SHP77 treated with DMSO at 0.1 percent for 48 hours (cell line): ENCODE measurements around the gene ANKLE2.
"Not testable (repeated sequence)": the region's sequence is repeated elsewhere in the genome, so short reads cannot be mapped to it uniquely, and the experiment has no call there.

Experiments
- DNase-seq: peaks from one replicate; lab custom pipeline; 2025; lab: John Stamatoyannopoulos, UW

The ANKLE2 gene

DNA sequence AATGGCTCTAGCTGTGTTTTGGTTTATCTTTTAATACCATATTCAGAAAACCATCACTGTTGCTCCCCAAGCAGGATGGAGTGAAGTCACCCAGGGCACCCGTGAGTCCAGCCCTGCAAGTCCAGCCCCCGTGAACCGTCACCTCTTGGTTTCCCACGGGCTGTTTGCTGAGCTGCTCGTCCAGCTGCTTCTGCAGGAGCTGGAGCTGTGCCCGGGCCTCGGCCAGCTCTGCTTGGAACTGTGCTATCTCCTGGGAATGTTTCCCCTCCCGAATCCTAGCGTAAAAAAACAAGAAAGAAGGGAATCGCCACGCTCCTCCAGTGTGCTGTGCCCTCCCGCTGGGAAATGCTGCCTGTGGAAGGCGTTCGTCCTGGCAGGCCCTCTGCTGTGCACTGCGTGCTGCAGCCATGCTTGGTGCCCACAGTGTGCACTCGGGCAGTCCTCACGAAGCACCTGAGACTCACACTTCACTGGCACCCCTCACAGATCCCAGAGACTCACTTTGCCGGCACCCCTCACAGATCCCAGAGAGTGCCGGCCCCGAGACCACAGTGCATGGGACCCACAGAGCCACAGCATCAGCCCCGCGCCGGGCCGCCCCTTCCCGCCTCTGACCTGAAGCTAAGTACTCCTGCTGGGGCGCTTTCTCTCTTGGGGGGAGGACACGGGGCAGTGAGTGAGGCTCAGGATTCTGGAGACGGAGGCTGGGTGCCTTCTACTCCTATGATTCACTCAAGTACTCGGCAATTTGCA, 15.4 kb upstream of the ANKLE2 start:
- no peak for DNase-seq

- not testable (repeated sequence) for DNase-seq
Measured at GRCh38 chr12:132776230-132776625, 14.6 kb upstream of the ANKLE2 start.

GRCh38 chr12:132775502-132776229, 14.0 kb upstream of the ANKLE2 start:
- no peak for DNase-seq

DNA sequence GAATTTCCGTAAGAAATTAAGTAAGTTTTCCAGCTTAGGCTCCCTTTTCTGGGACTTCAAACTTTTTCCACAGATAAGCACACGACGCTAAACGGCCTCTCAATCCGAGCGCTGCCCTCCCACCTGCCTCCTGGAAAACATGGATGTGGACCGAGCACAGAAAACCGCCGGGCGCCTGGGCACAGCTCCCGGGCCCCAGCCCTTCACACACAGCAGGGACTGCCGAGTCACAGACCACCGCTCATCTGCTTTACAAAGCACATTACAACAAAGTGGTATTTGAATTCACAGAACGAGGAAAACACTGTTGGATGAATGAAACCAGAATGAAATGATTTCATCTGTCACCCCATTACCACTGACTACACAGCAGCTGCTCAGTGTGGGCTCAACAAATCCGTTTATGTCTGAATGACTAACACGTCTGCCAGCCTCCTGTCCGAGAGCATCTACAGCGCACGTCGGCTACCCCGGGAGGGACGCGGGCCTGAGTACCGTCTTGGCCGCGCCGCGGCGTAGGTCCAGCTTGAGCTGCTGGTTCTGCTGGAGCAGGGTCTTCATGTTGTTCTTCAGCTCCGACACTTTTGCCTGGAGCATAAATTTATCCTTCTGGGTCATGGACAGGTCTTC, 13.1 kb upstream of the ANKLE2 start:
- no peak for DNase-seq

DNA sequence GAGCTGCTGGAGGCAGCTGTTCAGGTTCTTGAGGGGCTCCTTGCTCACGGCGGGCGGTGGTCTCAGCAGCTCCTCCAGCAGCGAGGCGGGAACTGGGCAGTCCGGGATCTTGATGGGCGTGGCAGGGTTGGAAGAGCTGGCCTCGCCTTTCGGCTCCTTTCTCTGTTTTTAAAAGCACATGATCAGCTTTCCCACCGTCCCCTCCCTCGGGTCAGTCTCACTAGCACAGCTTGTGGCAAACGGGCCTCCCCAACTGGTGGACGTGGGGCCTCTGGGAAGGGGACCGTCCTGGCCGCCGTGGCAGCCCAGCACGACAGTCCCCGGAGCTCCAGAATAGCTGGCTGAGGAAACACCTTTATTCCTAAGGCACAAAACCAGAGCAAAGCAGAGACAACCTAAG, 12.5 kb upstream of the ANKLE2 start:
- DNase-seq = no peak

DNA sequence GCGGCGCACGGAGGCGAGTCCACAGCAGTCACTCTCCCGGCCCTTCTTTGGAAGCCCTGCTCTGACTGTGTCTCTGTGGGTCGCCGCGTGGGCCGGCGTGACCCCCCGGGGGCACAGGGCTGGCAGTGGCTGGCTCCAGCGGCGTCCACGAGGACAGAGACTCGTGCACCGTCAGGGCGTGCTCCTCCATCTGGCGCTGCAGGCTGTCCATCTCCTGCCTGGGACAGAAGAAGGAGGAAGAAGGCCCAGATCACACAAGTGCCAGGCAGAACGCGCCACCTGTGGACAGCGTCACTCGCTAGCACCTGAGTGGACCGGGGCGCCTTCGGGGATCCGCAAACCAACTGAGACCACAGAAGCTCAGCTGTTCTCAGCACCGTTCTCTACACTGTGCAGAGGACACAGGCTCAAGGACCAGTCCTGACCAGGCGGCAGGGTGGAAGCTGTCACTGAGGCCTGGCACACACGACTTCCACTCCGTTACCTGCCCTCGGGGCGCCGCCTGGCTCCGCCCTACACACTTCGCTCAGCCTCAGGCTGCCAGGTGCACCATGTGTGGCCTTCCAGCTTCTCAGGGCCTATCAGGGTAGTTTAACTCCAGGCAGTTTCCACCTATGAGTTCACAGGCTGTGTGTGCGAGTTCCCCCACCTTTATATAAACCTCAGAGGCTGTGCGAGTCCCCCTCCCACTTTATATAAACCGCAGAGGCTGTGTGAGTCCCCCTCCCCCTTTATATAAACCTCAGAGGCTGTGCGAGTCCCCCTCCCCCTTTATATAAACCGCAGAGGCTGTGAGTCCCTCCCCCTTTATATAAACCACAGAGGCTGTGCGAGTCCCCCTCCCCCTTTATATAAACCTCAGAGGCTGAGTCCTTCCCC, 11.7 kb upstream of the ANKLE2 start:
- no peak for DNase-seq

- no peak for DNase-seq
Measured at GRCh38 chr12:132772606-132773005, 11.0 kb upstream of the ANKLE2 start.

GRCh38 chr12:132771126-132771838, 9.7 kb upstream of the ANKLE2 start:
- DNase-seq = no peak

DNA sequence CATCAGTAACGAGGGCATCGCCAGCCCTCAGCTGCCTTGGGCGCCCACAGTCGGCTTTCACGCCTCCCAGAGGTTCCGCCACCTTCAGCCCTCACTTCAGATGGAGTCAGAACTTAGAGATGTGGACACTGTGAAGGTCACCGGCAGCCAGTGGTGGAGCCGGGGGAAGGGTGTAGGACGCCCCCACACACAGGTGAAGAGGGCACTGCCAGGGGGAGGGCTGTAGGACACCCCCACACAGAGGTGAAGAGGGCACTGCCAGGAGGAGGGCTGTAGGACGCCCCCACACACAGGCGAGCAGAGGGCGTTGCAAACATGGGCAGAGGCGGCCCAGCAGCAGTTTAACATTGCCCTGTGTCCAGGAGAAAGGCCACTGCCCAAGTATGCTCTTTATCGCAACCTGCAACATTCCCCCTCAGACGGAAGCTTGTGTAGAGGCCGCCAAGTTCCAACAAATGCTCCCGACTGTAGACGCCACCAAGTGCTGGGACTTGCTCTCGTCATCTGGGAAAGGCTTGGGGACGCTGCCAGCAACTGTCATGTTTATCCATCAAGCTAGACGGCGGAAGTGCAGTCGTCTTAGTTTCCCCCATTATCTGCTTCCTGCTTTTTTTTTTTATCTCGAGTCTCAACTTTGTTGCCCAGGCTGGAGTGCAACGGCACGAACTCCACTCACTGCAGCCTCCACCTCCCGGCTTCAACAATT, 4.9 kb upstream of the ANKLE2 start:
- DNase-seq = no peak

GRCh38 chr12:132765361-132765760, 3.7 kb upstream of the ANKLE2 start:
- no peak for DNase-seq

GRCh38 chr12:132764231-132764630, 2.6 kb upstream of the ANKLE2 start:
- no peak for DNase-seq

- DNase-seq = peak; percentile 21
Measured at GRCh38 chr12:132761921-132762583, 420 bp upstream of the ANKLE2 start.

DNA sequence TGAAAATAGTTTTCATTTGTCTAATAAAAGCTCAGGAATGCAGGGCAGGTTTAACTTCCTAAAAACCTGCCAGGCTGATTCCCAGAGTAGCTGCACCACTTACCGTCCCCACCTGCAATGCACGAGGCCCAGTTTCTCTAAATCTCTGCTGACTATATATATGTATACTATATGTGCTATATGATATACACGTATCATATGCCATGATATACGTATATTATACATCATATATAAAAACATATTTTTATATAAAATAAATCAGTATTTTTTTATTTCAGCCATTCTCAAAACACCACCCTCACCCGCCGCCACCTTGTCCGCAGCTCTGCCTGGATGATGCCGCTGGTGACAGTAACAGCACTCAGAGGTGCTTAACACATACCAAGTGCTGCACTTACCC, 2.3 kb downstream of the ANKLE2 start:
- no peak for DNase-seq

DNA sequence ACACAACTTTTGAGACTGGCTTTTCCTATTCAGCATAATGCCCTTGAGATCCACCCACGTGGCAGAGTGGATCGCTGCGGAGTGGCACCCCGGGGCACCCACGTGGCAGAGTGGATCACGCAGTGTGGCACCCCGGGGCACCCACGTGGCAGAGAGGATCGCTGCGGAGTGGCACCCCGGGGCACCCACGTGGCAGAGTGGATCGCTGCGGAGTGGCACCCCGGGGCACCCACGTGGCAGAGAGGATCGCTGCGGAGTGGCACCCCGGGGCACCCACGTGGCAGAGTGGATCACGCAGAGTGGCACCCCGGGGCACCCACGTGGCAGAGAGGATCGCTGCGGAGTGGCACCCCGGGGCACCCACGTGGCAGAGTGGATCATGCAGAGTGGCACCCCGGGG, 2.8 kb downstream of the ANKLE2 start:
- DNase-seq = not testable (repeated sequence)

DNA sequence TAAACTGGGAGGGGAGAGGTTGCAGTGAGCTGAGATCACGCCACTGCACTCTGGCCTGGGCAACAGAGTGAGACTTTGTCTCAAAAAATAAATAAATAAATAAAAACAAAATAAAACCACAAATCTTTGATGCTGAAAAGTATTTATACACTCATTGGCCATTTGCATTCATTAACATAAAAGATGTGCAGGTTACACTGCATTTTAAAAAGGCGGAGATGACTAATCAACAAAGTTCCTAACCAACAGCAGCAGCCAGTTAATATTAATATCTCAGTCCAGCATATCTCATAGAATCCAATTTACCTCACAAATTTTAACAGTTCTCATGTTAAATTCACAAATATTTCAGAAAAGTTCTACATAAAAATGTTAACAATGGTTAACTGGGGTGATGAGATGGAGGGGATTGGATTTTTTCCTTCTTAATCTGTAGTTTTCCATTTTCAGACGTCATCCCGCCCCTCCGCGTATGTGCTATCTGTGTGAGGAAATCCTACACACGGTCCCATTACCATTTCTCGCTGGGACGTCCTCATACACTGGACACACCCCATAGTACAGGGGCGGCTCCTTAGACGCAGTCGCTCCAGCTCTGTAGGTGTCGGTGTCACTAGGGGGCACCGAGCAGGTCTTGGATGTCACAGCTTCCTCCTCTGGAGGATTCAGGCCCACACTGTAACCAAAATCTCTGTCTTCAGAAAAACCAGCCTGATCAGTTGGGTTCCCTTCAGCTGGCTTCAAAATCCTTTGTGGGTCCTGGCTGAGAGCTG, 7.3 kb downstream of the ANKLE2 start:
- no peak for DNase-seq

- DNase-seq = not testable (repeated sequence)
Measured at GRCh38 chr12:132753670-132754069, 8.0 kb downstream of the ANKLE2 start.

GRCh38 chr12:132748319-132748718, 13.3 kb downstream of the ANKLE2 start:
- DNase-seq = no peak

- DNase-seq = no peak
Measured at GRCh38 chr12:132747896-132748295, 13.7 kb downstream of the ANKLE2 start.

DNA sequence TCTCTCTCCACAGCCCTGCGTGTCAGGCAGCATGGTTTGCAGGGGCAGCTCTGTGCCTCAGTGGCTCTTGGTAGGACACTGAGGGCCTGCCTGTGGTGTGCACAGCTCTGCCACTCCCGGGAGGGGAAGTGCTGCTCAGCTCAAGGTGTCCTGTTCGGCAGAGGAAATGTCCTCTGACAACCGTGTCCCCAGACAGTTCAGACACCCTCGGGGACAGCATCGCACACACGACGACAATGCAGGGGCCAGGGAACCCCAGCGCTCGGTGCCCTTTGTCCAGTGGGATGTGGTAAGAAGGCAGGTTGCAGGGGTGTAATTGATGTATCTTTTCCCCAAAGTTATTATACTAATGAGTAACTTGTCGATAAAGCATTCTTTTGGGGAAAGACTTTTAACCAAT, 14.2 kb downstream of the ANKLE2 start:
- DNase-seq = no peak
